SU-DHL-6 (cell line): ENCODE results near the gene STRA8.

Experiments
- CTCF ChIP-seq: fragments of 200-600 bp; sonication (generic); IDR thresholded peaks from one replicate; pipeline ENCODE4 v1.5.1; 2017; ENCODE audit warnings: antibody characterized with exemption, mild to moderate bottlenecking, low read length, moderate library complexity; ENCODE audit not compliant: insufficient read depth, poor library complexity, severe bottlenecking
- EZH2phosphoT487 ChIP-seq: fragments of 200-600 bp; sonication (generic), shearing (Covaris generic); conservative IDR thresholded peaks from 2 replicates; pipeline ENCODE4 v1.6.1; 2018; ENCODE audit warnings: mild to moderate bottlenecking, antibody characterized with exemption, low read length, moderate library complexity, mixed read lengths

- TF ChIP-seq CTCF (no peak), EZH2phosphoT487 (no peak)
These were observed 9.6 kb upstream of the STRA8 start for GRCh38 chr7:135224027-135224426.
